WTC11 (cell line): ENCODE results near the gene C14orf132. TPM values are rescaled to one million over a fixed set of nuclear protein-coding genes. Genes with fewer than 3 reads are reported as not detected.

Source experiments
- ATAC-seq: fragments of 200-7000 bp; cut with Tn5 transposase; 2 replicates; pipeline ENCODE4 v1.10.0; 2021; ENCODE audit warnings: mild to moderate bottlenecking, moderate library complexity
- CTCF ChIA-PET: fragments of 300-600 bp; sonication (Branson Sonifier 250); formaldehyde crosslinking; loops from one replicate; lab custom pipeline; 2021; ENCODE audit warnings: antibody characterized with exemption; lab: Charles Lee
- POLR2A ChIA-PET: fragments of 350-600 bp; sonication (Branson Sonifier 250); formaldehyde crosslinking; loops from one replicate; lab custom pipeline; 2021; ENCODE audit warnings: antibody characterized with exemption; lab: Charles Lee
- DNase-seq: peaks from one replicate; pipeline ENCODE4 v3.0.0; 2021; ENCODE audit warnings: low spot score
- H3K27ac Mint-ChIP-seq: 2 replicates; pipeline ENCODE4 v1.8.0; 2021; ENCODE audit warnings: mixed read lengths
- H3K27me3 Mint-ChIP-seq: 2 replicates; pipeline ENCODE4 v1.8.0; 2021; ENCODE audit warnings: low read depth, mild to moderate bottlenecking, moderate library complexity, mixed read lengths
- H3K36me3 Mint-ChIP-seq: 2 replicates; pipeline ENCODE4 v1.8.0; 2021; ENCODE audit warnings: mixed read lengths
- H3K4me1 Mint-ChIP-seq: 2 replicates; pipeline ENCODE4 v1.8.0; 2022; ENCODE audit warnings: mixed read lengths
- H3K4me3 Mint-ChIP-seq: 2 replicates; pipeline ENCODE4 v1.8.0; 2021; ENCODE audit warnings: mild to moderate bottlenecking, moderate library complexity, mixed read lengths
- H3K9me3 Mint-ChIP-seq: 2 replicates; pipeline ENCODE4 v1.8.0; 2021; ENCODE audit warnings: mixed read lengths
- ATF1 ChIP-seq: sonication (generic); formaldehyde crosslinking; IDR thresholded peaks from 2 replicates; pipeline ENCODE4 v1.8.1; 2023; ENCODE audit warnings: mild to moderate bottlenecking, moderate library complexity, missing genetic modification reagents
- CTCF ChIP-seq: fragments of 200-600 bp; IDR thresholded peaks from 2 replicates; pipeline ENCODE4 v1.8.0; 2022; ENCODE audit warnings: antibody characterized with exemption
- ERG ChIP-seq: fragments of 250-450 bp; sonication (Bioruptor Pico); IDR thresholded peaks from 2 replicates; pipeline ENCODE4 v1.8.0; 2021; ENCODE audit warnings: mild to moderate bottlenecking
- FOXJ3 ChIP-seq: sonication (generic); formaldehyde crosslinking; IDR thresholded peaks from 2 replicates; pipeline ENCODE4 v1.9.0; 2021; ENCODE audit warnings: missing genetic modification reagents, mild to moderate bottlenecking, borderline replicate concordance
- KAT7 ChIP-seq: sonication (generic); formaldehyde crosslinking; IDR thresholded peaks from 2 replicates; pipeline ENCODE4 v1.8.1; 2023; ENCODE audit warnings: missing genetic modification reagents, mild to moderate bottlenecking, borderline replicate concordance
- MXD4 ChIP-seq: fragments of 250-450 bp; sonication (Bioruptor Pico); IDR thresholded peaks from 2 replicates; pipeline ENCODE4 v1.8.0; 2021; ENCODE audit warnings: mild to moderate bottlenecking, moderate library complexity, borderline replicate concordance
- NFATC4 ChIP-seq: fragments of 250-450 bp; sonication (Bioruptor Pico); IDR thresholded peaks from 2 replicates; pipeline ENCODE4 v1.9.0; 2021; ENCODE audit warnings: mild to moderate bottlenecking
- SMAD3 ChIP-seq: sonication (generic); formaldehyde crosslinking; IDR thresholded peaks from 2 replicates; pipeline ENCODE4 v1.8.0; 2022; ENCODE audit warnings: missing genetic modification reagents, mild to moderate bottlenecking, borderline replicate concordance
- SP1 ChIP-seq: sonication (generic); formaldehyde crosslinking; conservative IDR thresholded peaks from 2 replicates; pipeline ENCODE4 v1.8.1; 2022; ENCODE audit warnings: missing genetic modification reagents
- USF2 ChIP-seq: sonication (generic); formaldehyde crosslinking; IDR thresholded peaks from 2 replicates; pipeline ENCODE4 v1.8.1; 2023; ENCODE audit warnings: mild to moderate bottlenecking, missing genetic modification reagents, moderate library complexity
- ZNF219 ChIP-seq: sonication (generic); formaldehyde crosslinking; IDR thresholded peaks from 2 replicates; pipeline ENCODE4 v1.8.0; 2023; ENCODE audit warnings: missing genetic modification reagents, mild to moderate bottlenecking, borderline replicate concordance
- ZNF317 ChIP-seq: sonication (generic); formaldehyde crosslinking; IDR thresholded peaks from 2 replicates; pipeline ENCODE4 v1.8.1; 2023; ENCODE audit warnings: low read depth, mild to moderate bottlenecking, moderate library complexity, missing genetic modification reagents, borderline replicate concordance
- ZNF416 ChIP-seq: fragments of 250-450 bp; sonication (Bioruptor Pico); IDR thresholded peaks from 2 replicates; pipeline ENCODE4 v1.9.0; 2021; ENCODE audit warnings: mild to moderate bottlenecking, inconsistent platforms
- ZSCAN18 ChIP-seq: fragments of 250-450 bp; sonication (Bioruptor Pico); IDR thresholded peaks from 2 replicates; pipeline ENCODE4 v2.1.2; 2022; ENCODE audit warnings: mild to moderate bottlenecking, moderate library complexity
- total RNA-seq: library from RNA; stranded (reverse); gene quantifications from 3 replicates; pipeline ENCODE4 v1.2.3, GENCODE V29; 2021
- TF ChIP-seq, protein P1 (sequence below): sonication (generic); formaldehyde crosslinking; conservative IDR thresholded peaks from 2 replicates; pipeline ENCODE4 v1.8.1; 2023; ENCODE audit warnings: mild to moderate bottlenecking, low read depth, missing genetic modification reagents, moderate library complexity
- TF ChIP-seq, protein P2 (sequence below): fragments of 250-450 bp; sonication (Bioruptor Pico); IDR thresholded peaks from 2 replicates; pipeline ENCODE4 v1.9.0; 2021; ENCODE audit warnings: mild to moderate bottlenecking, borderline replicate concordance
- TF ChIP-seq, protein P3 (sequence below): sonication (generic); formaldehyde crosslinking; IDR thresholded peaks from 2 replicates; pipeline ENCODE4 v1.8.0; 2023; ENCODE audit warnings: mild to moderate bottlenecking, missing genetic modification reagents

C14orf132 gene
- total RNA-seq, 1 experiment from 2014 or later: 14.1 TPM

GRCh38 chr14:96131836-96132235, 92.7 kb downstream of the C14orf132 start (continued):
- TF ChIP-seq, protein P1, sequence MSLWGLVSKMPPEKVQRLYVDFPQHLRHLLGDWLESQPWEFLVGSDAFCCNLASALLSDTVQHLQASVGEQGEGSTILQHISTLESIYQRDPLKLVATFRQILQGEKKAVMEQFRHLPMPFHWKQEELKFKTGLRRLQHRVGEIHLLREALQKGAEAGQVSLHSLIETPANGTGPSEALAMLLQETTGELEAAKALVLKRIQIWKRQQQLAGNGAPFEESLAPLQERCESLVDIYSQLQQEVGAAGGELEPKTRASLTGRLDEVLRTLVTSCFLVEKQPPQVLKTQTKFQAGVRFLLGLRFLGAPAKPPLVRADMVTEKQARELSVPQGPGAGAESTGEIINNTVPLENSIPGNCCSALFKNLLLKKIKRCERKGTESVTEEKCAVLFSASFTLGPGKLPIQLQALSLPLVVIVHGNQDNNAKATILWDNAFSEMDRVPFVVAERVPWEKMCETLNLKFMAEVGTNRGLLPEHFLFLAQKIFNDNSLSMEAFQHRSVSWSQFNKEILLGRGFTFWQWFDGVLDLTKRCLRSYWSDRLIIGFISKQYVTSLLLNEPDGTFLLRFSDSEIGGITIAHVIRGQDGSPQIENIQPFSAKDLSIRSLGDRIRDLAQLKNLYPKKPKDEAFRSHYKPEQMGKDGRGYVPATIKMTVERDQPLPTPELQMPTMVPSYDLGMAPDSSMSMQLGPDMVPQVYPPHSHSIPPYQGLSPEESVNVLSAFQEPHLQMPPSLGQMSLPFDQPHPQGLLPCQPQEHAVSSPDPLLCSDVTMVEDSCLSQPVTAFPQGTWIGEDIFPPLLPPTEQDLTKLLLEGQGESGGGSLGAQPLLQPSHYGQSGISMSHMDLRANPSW (CRISPR knock-in tag): no peak
- TF ChIP-seq MXD4 (CRISPR knock-in tag): no peak
- TF ChIP-seq SMAD3 (CRISPR knock-in tag): no peak
- TF ChIP-seq, protein P2, sequence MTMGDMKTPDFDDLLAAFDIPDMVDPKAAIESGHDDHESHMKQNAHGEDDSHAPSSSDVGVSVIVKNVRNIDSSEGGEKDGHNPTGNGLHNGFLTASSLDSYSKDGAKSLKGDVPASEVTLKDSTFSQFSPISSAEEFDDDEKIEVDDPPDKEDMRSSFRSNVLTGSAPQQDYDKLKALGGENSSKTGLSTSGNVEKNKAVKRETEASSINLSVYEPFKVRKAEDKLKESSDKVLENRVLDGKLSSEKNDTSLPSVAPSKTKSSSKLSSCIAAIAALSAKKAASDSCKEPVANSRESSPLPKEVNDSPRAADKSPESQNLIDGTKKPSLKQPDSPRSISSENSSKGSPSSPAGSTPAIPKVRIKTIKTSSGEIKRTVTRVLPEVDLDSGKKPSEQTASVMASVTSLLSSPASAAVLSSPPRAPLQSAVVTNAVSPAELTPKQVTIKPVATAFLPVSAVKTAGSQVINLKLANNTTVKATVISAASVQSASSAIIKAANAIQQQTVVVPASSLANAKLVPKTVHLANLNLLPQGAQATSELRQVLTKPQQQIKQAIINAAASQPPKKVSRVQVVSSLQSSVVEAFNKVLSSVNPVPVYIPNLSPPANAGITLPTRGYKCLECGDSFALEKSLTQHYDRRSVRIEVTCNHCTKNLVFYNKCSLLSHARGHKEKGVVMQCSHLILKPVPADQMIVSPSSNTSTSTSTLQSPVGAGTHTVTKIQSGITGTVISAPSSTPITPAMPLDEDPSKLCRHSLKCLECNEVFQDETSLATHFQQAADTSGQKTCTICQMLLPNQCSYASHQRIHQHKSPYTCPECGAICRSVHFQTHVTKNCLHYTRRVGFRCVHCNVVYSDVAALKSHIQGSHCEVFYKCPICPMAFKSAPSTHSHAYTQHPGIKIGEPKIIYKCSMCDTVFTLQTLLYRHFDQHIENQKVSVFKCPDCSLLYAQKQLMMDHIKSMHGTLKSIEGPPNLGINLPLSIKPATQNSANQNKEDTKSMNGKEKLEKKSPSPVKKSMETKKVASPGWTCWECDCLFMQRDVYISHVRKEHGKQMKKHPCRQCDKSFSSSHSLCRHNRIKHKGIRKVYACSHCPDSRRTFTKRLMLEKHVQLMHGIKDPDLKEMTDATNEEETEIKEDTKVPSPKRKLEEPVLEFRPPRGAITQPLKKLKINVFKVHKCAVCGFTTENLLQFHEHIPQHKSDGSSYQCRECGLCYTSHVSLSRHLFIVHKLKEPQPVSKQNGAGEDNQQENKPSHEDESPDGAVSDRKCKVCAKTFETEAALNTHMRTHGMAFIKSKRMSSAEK (CRISPR knock-in tag): no peak
- no peak for TF ChIP-seq KAT7 (CRISPR knock-in tag)
- no peak for TF ChIP-seq SP1 (CRISPR knock-in tag)
- TF ChIP-seq ZNF317: no peak
- TF ChIP-seq CTCF: no peak
- no peak for TF ChIP-seq ZSCAN18
- TF ChIP-seq ERG (CRISPR knock-in tag): no peak
- no peak for TF ChIP-seq USF2
- TF ChIP-seq, all 79 proteins: peak for 0

DNA sequence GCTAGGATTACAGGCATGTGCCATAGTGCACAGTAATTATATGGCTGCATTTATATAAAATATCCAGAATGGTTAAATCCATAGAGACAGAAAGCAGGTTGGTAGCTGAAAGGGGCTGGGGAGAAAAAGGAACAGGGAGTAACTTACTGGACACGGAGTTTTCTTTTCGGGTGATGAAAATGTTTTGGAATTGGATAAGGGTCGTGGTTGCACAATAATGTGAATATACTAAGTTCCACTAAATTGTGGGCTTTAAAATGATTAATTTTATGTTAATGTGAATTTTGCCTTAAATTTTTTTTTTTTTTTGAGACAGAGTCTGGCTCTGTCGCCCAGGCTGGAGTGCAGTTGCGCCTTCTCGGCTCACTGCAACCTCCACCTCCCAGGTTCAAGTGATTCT, 95.3 kb downstream of the C14orf132 start:
- H3K9me3 Mint-ChIP-seq: peaks cover 14% of the 10 kb centered on the region
- no peak for ATAC-seq
- H3K27me3 Mint-ChIP-seq: peaks cover 39% of the 10 kb centered on the region
- no peak overlapping the region for H3K4me3 Mint-ChIP-seq
- DNase-seq: no peak
- no peak overlapping the region for H3K27ac Mint-ChIP-seq
- H3K4me1 Mint-ChIP-seq: no peaks in the 10 kb centered on the region
- ChIA-PET POLR2A (no interaction called here), CTCF (no interaction called here)
- H3K36me3 Mint-ChIP-seq: no peaks in the 10 kb centered on the region
- TF ChIP-seq ZNF416 (CRISPR knock-in tag) (no peak), FOXJ3 (CRISPR knock-in tag) (no peak), USF2 (no peak), ZNF219 (CRISPR knock-in tag) (no peak), ATF1 (CRISPR knock-in tag) (no peak), NFATC4 (CRISPR knock-in tag) (no peak), CTCF (no peak)
- TF ChIP-seq, protein P3, sequence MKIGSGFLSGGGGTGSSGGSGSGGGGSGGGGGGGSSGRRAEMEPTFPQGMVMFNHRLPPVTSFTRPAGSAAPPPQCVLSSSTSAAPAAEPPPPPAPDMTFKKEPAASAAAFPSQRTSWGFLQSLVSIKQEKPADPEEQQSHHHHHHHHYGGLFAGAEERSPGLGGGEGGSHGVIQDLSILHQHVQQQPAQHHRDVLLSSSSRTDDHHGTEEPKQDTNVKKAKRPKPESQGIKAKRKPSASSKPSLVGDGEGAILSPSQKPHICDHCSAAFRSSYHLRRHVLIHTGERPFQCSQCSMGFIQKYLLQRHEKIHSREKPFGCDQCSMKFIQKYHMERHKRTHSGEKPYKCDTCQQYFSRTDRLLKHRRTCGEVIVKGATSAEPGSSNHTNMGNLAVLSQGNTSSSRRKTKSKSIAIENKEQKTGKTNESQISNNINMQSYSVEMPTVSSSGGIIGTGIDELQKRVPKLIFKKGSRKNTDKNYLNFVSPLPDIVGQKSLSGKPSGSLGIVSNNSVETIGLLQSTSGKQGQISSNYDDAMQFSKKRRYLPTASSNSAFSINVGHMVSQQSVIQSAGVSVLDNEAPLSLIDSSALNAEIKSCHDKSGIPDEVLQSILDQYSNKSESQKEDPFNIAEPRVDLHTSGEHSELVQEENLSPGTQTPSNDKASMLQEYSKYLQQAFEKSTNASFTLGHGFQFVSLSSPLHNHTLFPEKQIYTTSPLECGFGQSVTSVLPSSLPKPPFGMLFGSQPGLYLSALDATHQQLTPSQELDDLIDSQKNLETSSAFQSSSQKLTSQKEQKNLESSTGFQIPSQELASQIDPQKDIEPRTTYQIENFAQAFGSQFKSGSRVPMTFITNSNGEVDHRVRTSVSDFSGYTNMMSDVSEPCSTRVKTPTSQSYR (CRISPR knock-in tag): no peak
